DLD1 (cell line): ENCODE measurements around the gene GK.
"Not testable (repeated sequence)": the region's sequence is repeated elsewhere in the genome, so short reads cannot be mapped to it uniquely, and the experiment has no call there.

ENCODE experiments used
- in situ Hi-C: cut with HindIII; loops from 2 replicates; pipeline ENCODE4 v1.10.0; 2017; ENCODE audit warnings: low sequenced_read_pairs

The GK gene

GRCh38 chrX:30653415-30654131, at the start of gene GK:
TSS of gene GK (plus strand) at chrX:30653423. CDS start at chrX:30653538, 115 bp downstream.
- in situ Hi-C loops: no loop called here

GRCh38 chrX:30607155-30607554, 46.1 kb upstream of the GK start:
- in situ Hi-C loops: no loop called here

GRCh38 chrX:30610026-30610425, 43.2 kb upstream of the GK start:
- in situ Hi-C loops: no loop called here

- in situ Hi-C loops: no loop called here
These were observed 41.0 kb upstream of the GK start for GRCh38 chrX:30612250-30612655.

- in situ Hi-C loops: no loop called here
These were observed 39.5 kb upstream of the GK start for GRCh38 chrX:30613721-30614120.

- in situ Hi-C loops: no loop called here
These were observed 38.0 kb upstream of the GK start for GRCh38 chrX:30615229-30615628.

GRCh38 chrX:30618160-30618765, 35.0 kb upstream of the GK start:
- in situ Hi-C loops: no loop called here

GRCh38 chrX:30620125-30620524, 33.1 kb upstream of the GK start:
- in situ Hi-C loops: no loop called here

GRCh38 chrX:30620980-30621618, 32.1 kb upstream of the GK start:
- in situ Hi-C loops: no loop called here

- in situ Hi-C loops: no loop called here
These were observed 30.9 kb upstream of the GK start for GRCh38 chrX:30622361-30622760.

GRCh38 chrX:30626402-30626801, 26.8 kb upstream of the GK start:
- in situ Hi-C loops: no loop called here

GRCh38 chrX:30627818-30628652, 25.2 kb upstream of the GK start:
- in situ Hi-C loops: no loop called here

GRCh38 chrX:30634070-30634469, 19.2 kb upstream of the GK start:
- in situ Hi-C loops: not testable (repeated sequence)

GRCh38 chrX:30635630-30636029, 17.6 kb upstream of the GK start:
- in situ Hi-C loops: no loop called here

- in situ Hi-C loops: no loop called here
These were observed 15.1 kb upstream of the GK start for GRCh38 chrX:30637874-30638815.

GRCh38 chrX:30639702-30640101, 13.5 kb upstream of the GK start:
- in situ Hi-C loops: not testable (repeated sequence)

GRCh38 chrX:30642642-30643041, 10.6 kb upstream of the GK start:
- in situ Hi-C loops: no loop called here

- in situ Hi-C loops: no loop called here
These were observed 9.9 kb upstream of the GK start for GRCh38 chrX:30643313-30643821.

GRCh38 chrX:30649859-30650258, 3.4 kb upstream of the GK start:
- in situ Hi-C loops: no loop called here
